Astrocyte (in vitro differentiated cells and primary cell): ENCODE data around the gene TLE5.

Experiments used
- EZH2 ChIP-seq: IDR thresholded peaks from 2 replicates; pipeline ENCODE4 v1.6.1; 2012; ENCODE audit warnings: mild to moderate bottlenecking, low read length, inconsistent platforms; ENCODE audit not compliant: insufficient read depth
- TF ChIP-seq, protein P1 (sequence below): IDR thresholded peaks from 2 replicates; pipeline ENCODE4 v1.5.1; 2011; ENCODE audit warnings: low read depth, mild to moderate bottlenecking, inconsistent platforms, low read length, moderate library complexity; ENCODE audit not compliant: insufficient read depth

DNA sequence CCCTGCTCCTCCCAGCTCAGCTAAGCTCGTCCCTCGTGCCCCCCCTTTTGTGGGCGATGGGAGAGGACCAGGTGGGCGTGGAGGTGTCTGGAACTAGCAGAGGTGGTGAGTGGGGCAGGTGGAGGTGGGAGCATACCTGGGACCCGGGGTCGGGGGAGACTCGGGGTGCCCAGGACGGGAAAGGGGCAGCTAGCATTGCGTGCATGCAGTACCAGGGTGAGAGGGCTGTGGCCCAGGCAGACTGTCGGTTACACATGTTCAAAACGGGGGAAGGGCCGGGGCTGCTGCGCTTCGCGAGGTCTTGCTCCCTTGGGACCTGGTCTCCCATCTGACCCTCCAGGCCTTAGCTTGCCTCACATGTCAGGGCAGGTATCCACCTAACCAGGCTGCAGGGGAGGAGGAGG, 9.1 kb downstream of the TLE5 start:
- TF ChIP-seq, protein P1, sequence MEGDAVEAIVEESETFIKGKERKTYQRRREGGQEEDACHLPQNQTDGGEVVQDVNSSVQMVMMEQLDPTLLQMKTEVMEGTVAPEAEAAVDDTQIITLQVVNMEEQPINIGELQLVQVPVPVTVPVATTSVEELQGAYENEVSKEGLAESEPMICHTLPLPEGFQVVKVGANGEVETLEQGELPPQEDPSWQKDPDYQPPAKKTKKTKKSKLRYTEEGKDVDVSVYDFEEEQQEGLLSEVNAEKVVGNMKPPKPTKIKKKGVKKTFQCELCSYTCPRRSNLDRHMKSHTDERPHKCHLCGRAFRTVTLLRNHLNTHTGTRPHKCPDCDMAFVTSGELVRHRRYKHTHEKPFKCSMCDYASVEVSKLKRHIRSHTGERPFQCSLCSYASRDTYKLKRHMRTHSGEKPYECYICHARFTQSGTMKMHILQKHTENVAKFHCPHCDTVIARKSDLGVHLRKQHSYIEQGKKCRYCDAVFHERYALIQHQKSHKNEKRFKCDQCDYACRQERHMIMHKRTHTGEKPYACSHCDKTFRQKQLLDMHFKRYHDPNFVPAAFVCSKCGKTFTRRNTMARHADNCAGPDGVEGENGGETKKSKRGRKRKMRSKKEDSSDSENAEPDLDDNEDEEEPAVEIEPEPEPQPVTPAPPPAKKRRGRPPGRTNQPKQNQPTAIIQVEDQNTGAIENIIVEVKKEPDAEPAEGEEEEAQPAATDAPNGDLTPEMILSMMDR = no peak
- no peak for TF ChIP-seq EZH2
